ENCODE results near the gene TSC22D2. TPM values are rescaled to one million over a fixed set of nuclear protein-coding genes. Genes with fewer than 3 reads are reported as not detected.
"Not testable (repeated sequence)": the region's sequence is repeated elsewhere in the genome, so short reads cannot be mapped to it uniquely, and the experiment has no call there.

The TSC22D2 gene
- total and polyA plus RNA-seq, 2 donors = 5.3 to 21.5 TPM

DNA sequence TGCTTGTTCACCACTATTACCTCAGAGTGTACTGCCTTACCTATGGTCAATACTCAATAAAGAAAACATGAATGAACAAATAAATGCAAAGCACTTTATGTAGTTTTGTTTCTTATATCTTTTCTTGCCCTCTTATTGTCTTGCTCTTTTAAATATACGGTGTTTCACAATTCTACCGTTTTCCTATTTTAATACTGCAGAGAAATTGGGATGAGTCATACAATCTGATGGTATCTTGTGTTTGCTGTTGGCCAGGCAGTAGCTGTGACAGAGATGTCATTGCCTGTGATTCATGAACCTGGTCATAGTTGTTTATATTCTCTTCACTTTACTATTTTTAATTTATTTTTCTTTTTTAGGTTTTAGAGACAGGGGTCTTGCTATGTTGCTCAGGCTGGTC, 89.9 kb downstream of the TSC22D2 start:
- no peaks in the 10 kb centered on the region for H3K36me3 ChIP-seq (ENCODE audit: control insufficient read depth in 2 of 2, insufficient read depth in 2 of 2, low read length in 1 of 2)
- H3K27me3 ChIP-seq (ENCODE audit: control insufficient read depth in 2 of 2, insufficient read depth in 1 of 2, low read length in 1 of 2) = no peaks in the 10 kb centered on the region
- no peak overlapping the region for H3K4me3 ChIP-seq (ENCODE audit: low read length in 2 of 2)
- H3K27ac ChIP-seq (ENCODE audit: low read depth in 1 of 2, low read length in 1 of 2) = no peak overlapping the region
- no peaks in the 10 kb centered on the region for H3K4me1 ChIP-seq (ENCODE audit: control insufficient read depth in 2 of 2, insufficient read depth in 2 of 2, low read length in 2 of 2)
- peaks cover 0 to 11% of the 10 kb centered on the region in 2 donors for H3K9me3 ChIP-seq (ENCODE audit: control insufficient read depth in 2 of 2, insufficient read depth in 1 of 2, low read length in 1 of 2)
- no peak for DNase-seq (ENCODE audit: low read depth in 6 of 9, low spot score in 9 of 9)
- 94% methylated on average over 2 of the region's 2 CpGs for WGBS

DNA sequence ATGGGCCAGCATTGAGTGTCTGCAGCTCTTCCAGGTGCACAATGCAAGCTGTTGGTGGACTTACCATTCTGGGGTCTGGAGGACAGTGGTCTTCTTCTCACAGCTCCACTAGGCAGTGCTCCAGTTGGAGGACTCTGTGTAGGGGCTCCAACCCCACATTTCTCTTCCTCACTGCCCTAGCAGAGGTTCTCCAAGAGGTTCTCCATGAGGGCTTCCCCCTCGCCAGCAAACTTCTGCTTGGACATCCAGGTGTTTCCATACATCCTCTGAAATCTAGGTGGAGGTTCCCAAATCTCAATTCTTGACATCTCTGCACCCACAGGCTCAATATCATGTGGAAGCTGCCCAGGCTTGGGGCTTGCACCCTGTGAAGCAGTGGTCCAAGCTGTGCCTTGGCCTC, 92.9 kb downstream of the TSC22D2 start:
- not testable (repeated sequence) for DNase-seq (ENCODE audit: low read depth in 6 of 9, low spot score in 9 of 9); H3K4me3 ChIP-seq (ENCODE audit: low read length in 2 of 2); H3K36me3 ChIP-seq (ENCODE audit: control insufficient read depth in 2 of 2, insufficient read depth in 2 of 2, low read length in 1 of 2); H3K27me3 ChIP-seq (ENCODE audit: control insufficient read depth in 2 of 2, insufficient read depth in 1 of 2, low read length in 1 of 2); H3K4me1 ChIP-seq (ENCODE audit: control insufficient read depth in 2 of 2, insufficient read depth in 2 of 2, low read length in 2 of 2); H3K27ac ChIP-seq (ENCODE audit: low read depth in 1 of 2, low read length in 1 of 2)
- H3K9me3 ChIP-seq (ENCODE audit: control insufficient read depth in 2 of 2, insufficient read depth in 1 of 2, low read length in 1 of 2) = peaks cover 0 to 11% of the 10 kb centered on the region in 2 donors
- 98% methylated on average over 1 of the region's 1 CpG for WGBS

DNA sequence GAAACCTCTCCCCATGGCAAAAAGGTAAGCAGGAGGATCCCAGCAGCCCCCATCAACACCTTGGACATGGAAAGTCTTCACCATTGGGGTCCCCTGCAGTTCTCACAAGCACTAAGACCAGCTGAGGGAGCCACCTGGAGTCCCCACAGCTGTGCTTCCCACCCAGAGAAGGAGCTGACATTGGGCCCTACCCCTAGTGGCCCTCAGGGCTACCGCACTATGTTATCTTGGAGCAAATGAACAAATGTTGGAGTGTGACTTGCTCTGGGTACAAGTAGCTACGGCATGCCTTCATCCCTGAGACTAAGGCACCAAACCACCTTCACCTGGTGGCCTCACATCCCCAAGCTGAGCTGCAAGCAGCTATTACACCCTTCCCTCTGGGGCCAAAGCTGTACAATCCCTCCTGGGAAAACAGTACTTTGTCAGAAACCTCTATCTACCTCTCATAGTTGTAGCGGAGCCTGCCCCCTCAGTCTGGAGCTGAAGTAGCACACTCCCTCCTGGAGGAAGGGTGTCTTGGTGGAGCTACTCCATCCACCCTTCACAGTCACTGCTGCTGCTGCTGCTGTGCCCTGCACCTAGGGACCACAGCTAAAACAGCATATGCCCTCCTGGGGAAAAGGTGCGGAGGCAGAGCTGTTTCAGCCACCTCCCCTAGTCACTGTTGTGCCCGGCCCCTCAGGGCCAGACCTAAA, 95.5 kb downstream of the TSC22D2 start:
- WGBS = 98% methylated on average over 5 of the region's 5 CpGs
- no peaks in the 10 kb centered on the region for H3K27me3 ChIP-seq (ENCODE audit: control insufficient read depth in 2 of 2, insufficient read depth in 1 of 2, low read length in 1 of 2)
- no peaks in the 10 kb centered on the region for H3K4me1 ChIP-seq (ENCODE audit: control insufficient read depth in 2 of 2, insufficient read depth in 2 of 2, low read length in 2 of 2)
- DNase-seq (ENCODE audit: low read depth in 6 of 9, low spot score in 9 of 9) = no peak
- no peak overlapping the region for H3K4me3 ChIP-seq (ENCODE audit: low read length in 2 of 2)
- no peaks in the 10 kb centered on the region for H3K36me3 ChIP-seq (ENCODE audit: control insufficient read depth in 2 of 2, insufficient read depth in 2 of 2, low read length in 1 of 2)
- no peak overlapping the region for H3K27ac ChIP-seq (ENCODE audit: low read depth in 1 of 2, low read length in 1 of 2)
- H3K9me3 ChIP-seq (ENCODE audit: control insufficient read depth in 2 of 2, insufficient read depth in 1 of 2, low read length in 1 of 2) = peaks cover 0 to 11% of the 10 kb centered on the region in 2 donors

DNA sequence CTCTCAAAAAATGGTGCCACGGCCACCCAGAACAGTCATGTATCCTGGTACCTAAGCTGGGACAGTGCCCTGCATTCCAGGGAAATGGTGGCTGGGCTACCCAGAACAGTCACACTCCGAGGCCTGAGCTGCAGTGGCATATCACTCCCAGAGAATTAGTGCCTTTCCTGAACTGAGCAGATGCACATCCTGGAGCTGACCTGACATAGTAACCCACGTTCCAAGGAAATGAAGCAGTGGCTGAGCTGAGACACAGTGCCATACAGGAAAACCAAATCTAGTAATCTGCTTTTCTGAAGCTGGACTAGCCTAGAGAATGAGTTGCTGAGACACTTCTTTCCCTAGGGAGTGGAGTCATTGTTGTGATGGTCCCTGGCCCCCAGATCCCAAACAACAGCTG, 96.4 kb downstream of the TSC22D2 start:
- Histone ChIP-seq H3K27me3 (ENCODE audit: control insufficient read depth in 2 of 2, insufficient read depth in 1 of 2, low read length in 1 of 2) (no peaks in the 10 kb centered on the region), H3K27ac (ENCODE audit: low read depth in 1 of 2, low read length in 1 of 2) (no peak overlapping the region), H3K36me3 (ENCODE audit: control insufficient read depth in 2 of 2, insufficient read depth in 2 of 2, low read length in 1 of 2) (no peaks in the 10 kb centered on the region), H3K9me3 (ENCODE audit: control insufficient read depth in 2 of 2, insufficient read depth in 1 of 2, low read length in 1 of 2) (peaks cover 0 to 11% of the 10 kb centered on the region in 2 donors), H3K4me3 (ENCODE audit: low read length in 2 of 2) (no peak overlapping the region), H3K4me1 (ENCODE audit: control insufficient read depth in 2 of 2, insufficient read depth in 2 of 2, low read length in 2 of 2) (no peaks in the 10 kb centered on the region)
- DNase-seq (ENCODE audit: low read depth in 6 of 9, low spot score in 9 of 9) = no peak
- 91% methylated on average over 3 of the region's 3 CpGs for WGBS

DNA sequence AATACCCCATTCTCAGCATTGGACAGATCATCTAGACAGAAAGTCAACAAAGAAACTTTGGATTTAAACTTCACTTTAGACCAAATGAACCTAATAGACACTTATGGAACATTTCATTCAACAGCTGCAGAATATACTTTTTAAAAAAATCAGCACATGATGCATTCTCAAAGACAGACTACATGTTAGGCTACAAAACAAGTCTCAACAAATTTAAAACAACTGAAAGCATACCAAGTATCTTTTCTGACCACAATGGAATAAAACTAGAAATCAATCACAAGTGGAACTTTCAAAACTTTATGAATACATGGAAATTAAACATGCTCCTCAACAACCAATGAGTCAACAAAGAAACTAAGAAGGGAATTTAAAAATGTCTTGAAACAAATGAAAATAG, 100.3 kb downstream of the TSC22D2 start:
- no peaks in the 10 kb centered on the region for H3K36me3 ChIP-seq (ENCODE audit: control insufficient read depth in 2 of 2, insufficient read depth in 2 of 2, low read length in 1 of 2)
- DNase-seq (ENCODE audit: low read depth in 6 of 9, low spot score in 9 of 9) = no peak
- H3K27me3 ChIP-seq (ENCODE audit: control insufficient read depth in 2 of 2, insufficient read depth in 1 of 2, low read length in 1 of 2) = no peaks in the 10 kb centered on the region
- H3K9me3 ChIP-seq (ENCODE audit: control insufficient read depth in 2 of 2, insufficient read depth in 1 of 2, low read length in 1 of 2) = no peaks in the 10 kb centered on the region
- no peak overlapping the region for H3K4me3 ChIP-seq (ENCODE audit: low read length in 2 of 2)
- no peak overlapping the region for H3K27ac ChIP-seq (ENCODE audit: low read depth in 1 of 2, low read length in 1 of 2)
- H3K4me1 ChIP-seq (ENCODE audit: control insufficient read depth in 2 of 2, insufficient read depth in 2 of 2, low read length in 2 of 2) = no peaks in the 10 kb centered on the region

DNA sequence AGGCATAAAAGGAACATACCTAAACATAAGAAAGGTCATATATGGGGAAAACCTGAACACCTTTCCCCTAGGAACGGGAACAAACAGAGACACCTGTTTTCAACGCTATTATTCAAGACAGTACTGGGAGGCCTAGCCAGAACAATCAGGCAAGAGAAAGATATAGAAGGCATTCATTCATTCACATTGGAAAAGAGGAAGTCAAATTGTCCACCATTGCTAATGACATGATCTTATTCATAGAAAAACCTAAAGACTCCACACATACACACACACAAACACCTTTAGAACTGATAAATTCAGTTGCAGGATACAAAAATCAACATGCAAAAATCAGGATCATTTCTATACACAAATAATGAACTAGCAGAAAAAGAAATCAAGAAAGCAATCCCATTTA, 101.7 kb downstream of the TSC22D2 start:
- no peaks in the 10 kb centered on the region for H3K4me1 ChIP-seq (ENCODE audit: control insufficient read depth in 2 of 2, insufficient read depth in 2 of 2, low read length in 2 of 2)
- H3K4me3 ChIP-seq (ENCODE audit: low read length in 2 of 2) = no peak overlapping the region
- H3K9me3 ChIP-seq (ENCODE audit: control insufficient read depth in 2 of 2, insufficient read depth in 1 of 2, low read length in 1 of 2) = no peaks in the 10 kb centered on the region
- no peaks in the 10 kb centered on the region for H3K27me3 ChIP-seq (ENCODE audit: control insufficient read depth in 2 of 2, insufficient read depth in 1 of 2, low read length in 1 of 2)
- over 99% methylated on average over 2 of the region's 2 CpGs for WGBS
- H3K27ac ChIP-seq (ENCODE audit: low read depth in 1 of 2, low read length in 1 of 2) = no peak overlapping the region
- no peaks in the 10 kb centered on the region for H3K36me3 ChIP-seq (ENCODE audit: control insufficient read depth in 2 of 2, insufficient read depth in 2 of 2, low read length in 1 of 2)
- no peak for DNase-seq (ENCODE audit: low read depth in 6 of 9, low spot score in 9 of 9)

DNA sequence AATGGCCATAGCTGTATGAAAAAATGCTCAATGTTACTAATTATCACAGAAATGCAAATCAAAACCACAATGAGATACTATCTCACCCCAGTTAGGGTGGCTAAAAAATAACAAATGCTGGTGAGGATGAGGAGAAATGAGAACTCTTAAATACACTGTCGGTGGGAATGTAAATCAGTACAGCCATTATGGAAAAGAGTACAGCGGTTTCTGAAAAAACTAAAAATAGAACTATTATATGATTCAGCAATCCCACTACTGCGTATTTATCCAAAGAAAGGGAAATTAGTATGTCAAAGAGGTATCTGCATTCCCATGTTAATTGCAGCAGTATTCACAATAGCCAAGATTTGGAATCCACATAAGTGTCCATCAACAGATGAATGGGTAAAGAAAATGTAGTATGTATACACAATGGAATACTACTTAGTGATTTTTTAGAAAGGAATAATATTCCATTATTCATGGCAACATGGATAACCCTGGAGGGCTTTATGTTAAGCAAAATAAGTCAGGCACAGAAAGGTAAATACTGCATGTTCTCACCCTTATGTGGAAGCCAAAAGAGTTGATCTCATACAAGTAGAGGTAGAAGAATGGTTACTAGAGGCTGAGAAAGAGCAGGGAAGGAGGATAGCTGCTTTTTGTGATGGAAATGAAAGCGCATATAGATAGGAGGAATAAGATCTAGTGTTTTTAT, 103.2 kb downstream of the TSC22D2 start:
- no peak for DNase-seq (ENCODE audit: low read depth in 6 of 9, low spot score in 9 of 9)
- 83% methylated on average over 4 of the region's 4 CpGs for WGBS

DNA sequence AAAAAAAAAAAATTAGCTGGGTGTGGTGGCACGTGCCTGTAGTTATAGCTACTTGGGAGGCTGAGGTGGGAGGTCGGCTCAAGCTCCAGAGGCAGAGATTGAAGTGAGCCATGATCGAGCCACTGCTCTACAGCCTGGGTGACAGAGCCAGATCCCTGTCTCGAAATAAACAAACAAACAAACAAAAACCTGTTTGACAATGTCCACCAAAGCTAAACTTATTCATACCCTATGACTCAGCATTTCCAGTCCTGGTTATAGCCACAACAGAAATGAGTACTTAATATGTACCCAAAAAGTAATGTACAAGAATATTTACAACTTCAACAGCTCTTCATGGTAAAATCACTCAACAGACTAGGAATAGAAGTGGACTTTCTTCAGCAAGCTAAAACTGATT, 107.1 kb downstream of the TSC22D2 start:
- Histone ChIP-seq H3K4me1 (ENCODE audit: control insufficient read depth in 2 of 2, insufficient read depth in 2 of 2, low read length in 2 of 2) (no peaks in the 10 kb centered on the region), H3K9me3 (ENCODE audit: control insufficient read depth in 2 of 2, insufficient read depth in 1 of 2, low read length in 1 of 2) (no peaks in the 10 kb centered on the region), H3K36me3 (ENCODE audit: control insufficient read depth in 2 of 2, insufficient read depth in 2 of 2, low read length in 1 of 2) (no peaks in the 10 kb centered on the region), H3K27ac (ENCODE audit: low read depth in 1 of 2, low read length in 1 of 2) (no peak overlapping the region), H3K4me3 (ENCODE audit: low read length in 2 of 2) (no peak overlapping the region), H3K27me3 (ENCODE audit: control insufficient read depth in 2 of 2, insufficient read depth in 1 of 2, low read length in 1 of 2) (no peaks in the 10 kb centered on the region)
- WGBS = 92% methylated on average over 4 of the region's 4 CpGs
- DNase-seq (ENCODE audit: low read depth in 6 of 9, low spot score in 9 of 9) = no peak

More for the DNA sequence above, 103.2 kb downstream of the TSC22D2 start:
- Histone ChIP-seq H3K27me3 (ENCODE audit: control insufficient read depth in 2 of 2, insufficient read depth in 1 of 2, low read length in 1 of 2) (no peaks in the 10 kb centered on the region), H3K4me3 (ENCODE audit: low read length in 2 of 2) (no peak overlapping the region), H3K4me1 (ENCODE audit: control insufficient read depth in 2 of 2, insufficient read depth in 2 of 2, low read length in 2 of 2) (no peaks in the 10 kb centered on the region), H3K27ac (ENCODE audit: low read depth in 1 of 2, low read length in 1 of 2) (no peak overlapping the region), H3K36me3 (ENCODE audit: control insufficient read depth in 2 of 2, insufficient read depth in 2 of 2, low read length in 1 of 2) (no peaks in the 10 kb centered on the region), H3K9me3 (ENCODE audit: control insufficient read depth in 2 of 2, insufficient read depth in 1 of 2, low read length in 1 of 2) (no peaks in the 10 kb centered on the region)
